ENCODE measurements around the gene RELB.
A peak's percentile ranks its signal among the peaks of the same experiment; 100 is the strongest.
"Not testable (repeated sequence)": the region's sequence is repeated elsewhere in the genome, so short reads cannot be mapped to it uniquely, and the experiment has no call there.

The RELB gene

GRCh38 chr19:45001087-45001739, at the start of gene RELB:
RELB (plus strand) TSS chr19:45001464; CDS start chr19:45001580, 116 bp downstream.
- peak; percentile 94 for DNase-seq (ENCODE audit: low spot score)

- DNase-seq (ENCODE audit: low spot score): no peak
These were observed 47.0 kb upstream of the RELB start for GRCh38 chr19:44954278-44954648.

- DNase-seq (ENCODE audit: low spot score): peak; percentile 98
These were observed 46.4 kb upstream of the RELB start, which contains the start of gene CLPTM1 for GRCh38 chr19:44954649-44955504. CLPTM1 (plus strand) TSS chr19:44955380; CDS start chr19:44955396, 16 bp downstream.

GRCh38 chr19:44955505-44956439, 45.5 kb upstream of the RELB start:
- DNase-seq (ENCODE audit: low spot score): peak; percentile 12

GRCh38 chr19:44957526-44957925, 43.7 kb upstream of the RELB start:
- no peak for DNase-seq (ENCODE audit: low spot score)

- no peak for DNase-seq (ENCODE audit: low spot score)
These were observed 43.2 kb upstream of the RELB start for GRCh38 chr19:44958090-44958489.

- DNase-seq (ENCODE audit: low spot score): no peak
These were observed 41.6 kb upstream of the RELB start for GRCh38 chr19:44959691-44960090.

GRCh38 chr19:44960906-44961728, 40.1 kb upstream of the RELB start:
- no peak for DNase-seq (ENCODE audit: low spot score)

GRCh38 chr19:44961821-44962220, 39.4 kb upstream of the RELB start:
- DNase-seq (ENCODE audit: low spot score): no peak

GRCh38 chr19:44968118-44968517, 33.1 kb upstream of the RELB start:
- DNase-seq (ENCODE audit: low spot score): no peak

GRCh38 chr19:44968670-44969069, 32.6 kb upstream of the RELB start:
- DNase-seq (ENCODE audit: low spot score): no peak

GRCh38 chr19:44969437-44969836, 31.8 kb upstream of the RELB start:
- no peak for DNase-seq (ENCODE audit: low spot score)

GRCh38 chr19:44971451-44971850, 29.8 kb upstream of the RELB start:
- DNase-seq (ENCODE audit: low spot score): not testable (repeated sequence)

GRCh38 chr19:44972802-44973201, 28.5 kb upstream of the RELB start:
- no peak for DNase-seq (ENCODE audit: low spot score)

GRCh38 chr19:44973982-44974735, 27.1 kb upstream of the RELB start:
- no peak for DNase-seq (ENCODE audit: low spot score)

- DNase-seq (ENCODE audit: low spot score): no peak
These were observed 26.4 kb upstream of the RELB start for GRCh38 chr19:44974857-44975256.

GRCh38 chr19:44975444-44975843, 25.8 kb upstream of the RELB start:
- DNase-seq (ENCODE audit: low spot score): no peak

- no peak for DNase-seq (ENCODE audit: low spot score)
These were observed 17.3 kb upstream of the RELB start for GRCh38 chr19:44984005-44984404.

- no peak for DNase-seq (ENCODE audit: low spot score)
These were observed 15.8 kb upstream of the RELB start for GRCh38 chr19:44985445-44985844.

- DNase-seq (ENCODE audit: low spot score): no peak
These were observed 14.9 kb upstream of the RELB start for GRCh38 chr19:44986389-44986788.
